IMR-90 (cell line): ENCODE data around the gene POLR3E. TPM values are rescaled to one million over a fixed set of nuclear protein-coding genes. Genes with fewer than 3 reads are reported as not detected.

ENCODE experiments used
- ATAC-seq: fragments of 200-7000 bp; cut with Tn5 transposase; 2 replicates; pipeline ENCODE4 v1.9.1; 2020; ENCODE audit warnings: low read depth, mild to moderate bottlenecking, moderate library complexity
- BruUV-seq: library from RNA; stranded (reverse); fragments of 400-500 nt; replicated peaks from 2 replicates; lab custom pipeline; 2021; lab: Mats Ljungman, UMichigan
- CTCF ChIA-PET: fragments of 300-600 bp; formaldehyde crosslinking; extraction: SDS; loops from one replicate; lab custom pipeline; 2021; ENCODE audit warnings: antibody characterized with exemption; lab: Yijun Ruan, JAX
- POLR2A ChIA-PET: fragments of 300-600 bp; sonication (Branson Sonifier 250); formaldehyde crosslinking; loops from one replicate; lab custom pipeline; 2022; ENCODE audit warnings: antibody characterized with exemption; ENCODE audit not compliant: unreplicated experiment; lab: Charles Lee
- DNase-seq: peaks from one replicate; pipeline ENCODE4 v3.0.0; 2013
- H2AFZ ChIP-seq: replicated peaks from 2 replicates; pipeline ENCODE3; 2013; ENCODE audit warnings: low read length, mild to moderate bottlenecking; ENCODE audit not compliant: poor library complexity
- H2AK5ac ChIP-seq: 2 replicates; pipeline ENCODE4 v1.6.1; 2013; ENCODE audit warnings: low read depth, low read length, inconsistent platforms
- H2AK9ac ChIP-seq: replicated peaks from 2 replicates; pipeline ENCODE3; 2013; ENCODE audit warnings: mild to moderate bottlenecking, low read depth, low read length, moderate library complexity; ENCODE audit not compliant: poor library complexity
- H2BK120ac ChIP-seq: 2 replicates; pipeline ENCODE4 v1.6.1; 2013; ENCODE audit warnings: low read depth, low read length, inconsistent platforms
- H2BK15ac ChIP-seq: 3 replicates; pipeline ENCODE4 v1.6.1; 2013; ENCODE audit warnings: low read depth, low read length, inconsistent platforms
- H2BK20ac ChIP-seq: 2 replicates; pipeline ENCODE4 v1.6.1; 2013; ENCODE audit warnings: low read depth, mild to moderate bottlenecking, inconsistent platforms, low read length, moderate library complexity
- H2BK5ac ChIP-seq: 2 replicates; pipeline ENCODE4 v1.6.1; 2013; ENCODE audit warnings: mild to moderate bottlenecking, low read depth, low read length, inconsistent platforms; ENCODE audit not compliant: poor library complexity, severe bottlenecking
- H3K14ac ChIP-seq: replicated peaks from 2 replicates; pipeline ENCODE4 v1.6.1; 2013; ENCODE audit warnings: low read depth, low read length, inconsistent platforms
- H3K18ac ChIP-seq: 2 replicates; pipeline ENCODE4 v1.6.1; 2013; ENCODE audit warnings: low read depth, low read length, control low read depth
- H3K23ac ChIP-seq: 2 replicates; pipeline ENCODE4 v1.6.1; 2013; ENCODE audit warnings: low read depth, low read length, inconsistent platforms
- H3K27ac ChIP-seq: 2 replicates; pipeline ENCODE4 v1.5.1; 2013; ENCODE audit warnings: mild to moderate bottlenecking, control low read depth, low read length; ENCODE audit not compliant: insufficient read depth
- H3K27me3 ChIP-seq: 2 replicates; pipeline ENCODE4 v1.6.1; 2013; ENCODE audit warnings: low read length; ENCODE audit not compliant: control insufficient read depth, insufficient read depth
- H3K36me3 ChIP-seq: 2 replicates; pipeline ENCODE4 v1.6.1; 2013; ENCODE audit warnings: low read length, mixed read lengths; ENCODE audit not compliant: control insufficient read depth, insufficient read depth
- H3K4ac ChIP-seq: 2 replicates; pipeline ENCODE4 v1.6.1; 2013; ENCODE audit warnings: low read depth, low read length, inconsistent platforms
- H3K4me1 ChIP-seq: 2 replicates; pipeline ENCODE4 v1.6.1; 2013; ENCODE audit warnings: low read length, mixed read lengths; ENCODE audit not compliant: control insufficient read depth, insufficient read depth
- H3K4me2 ChIP-seq: 2 replicates; pipeline ENCODE4 v1.6.1; 2013; ENCODE audit warnings: low read depth, mild to moderate bottlenecking, control low read depth, low read length, moderate library complexity
- H3K4me3 ChIP-seq: 2 replicates; pipeline ENCODE4 v1.5.1; 2013; ENCODE audit warnings: low read depth, mild to moderate bottlenecking, control low read depth, low read length, moderate library complexity; ENCODE audit not compliant: insufficient read depth
- H3K56ac ChIP-seq: 2 replicates; pipeline ENCODE4 v1.6.1; 2013; ENCODE audit warnings: low read length, inconsistent platforms; ENCODE audit not compliant: insufficient read depth; ENCODE audit errors: extremely low read depth
- H3K79me1 ChIP-seq, 2 experiments: 2 replicates each; pipeline ENCODE4 v1.6.1; 2013; ENCODE audit warnings: low read length in 2 of 2, inconsistent platforms in 1 of 2, low read depth in 1 of 2
- H3K9ac ChIP-seq: 2 replicates; pipeline ENCODE4 v1.6.1; 2013; ENCODE audit warnings: low read depth, low read length, control low read depth
- H3K9me1 ChIP-seq: 2 replicates; pipeline ENCODE4 v1.6.1; 2013; ENCODE audit warnings: low read length, inconsistent platforms; ENCODE audit not compliant: insufficient read depth
- H3K9me3 ChIP-seq: 2 replicates; pipeline ENCODE4 v1.6.1; 2013; ENCODE audit warnings: low read length; ENCODE audit not compliant: control insufficient read depth, insufficient read depth
- H4K20me1 ChIP-seq: 2 replicates; pipeline ENCODE4 v1.6.1; 2013; ENCODE audit warnings: low read length, inconsistent platforms; ENCODE audit not compliant: insufficient read depth
- H4K5ac ChIP-seq: 2 replicates; pipeline ENCODE4 v1.6.1; 2013; ENCODE audit warnings: mild to moderate bottlenecking, low read depth, low read length, control low read depth
- H4K8ac ChIP-seq, 2 experiments: 2 replicates each; pipeline ENCODE4 v1.6.1; 2013; ENCODE audit warnings: low read depth in 2 of 2, low read length in 2 of 2, control low read depth in 1 of 2, inconsistent platforms in 1 of 2
- H4K91ac ChIP-seq: 2 replicates; pipeline ENCODE4 v1.6.1; 2013; ENCODE audit warnings: low read depth, low read length, inconsistent platforms; ENCODE audit not compliant: insufficient read depth
- CEBPB ChIP-seq: IDR thresholded peaks from 2 replicates; pipeline ENCODE4 v1.6.1; 2012; ENCODE audit warnings: low read depth, low read length, improper control_type of control experiment
- CHD1 ChIP-seq: IDR thresholded peaks from 2 replicates; pipeline ENCODE4 v1.6.1; 2012; ENCODE audit warnings: low read depth, low read length, improper control_type of control experiment
- FOS ChIP-seq: fragments of 150-350 bp; IDR thresholded peaks from 2 replicates; pipeline ENCODE4 v1.6.1; 2016; ENCODE audit warnings: low read depth, low read length
- MAFK ChIP-seq: IDR thresholded peaks from 2 replicates; pipeline ENCODE4 v1.6.1; 2012; ENCODE audit warnings: low read depth, low read length, improper control_type of control experiment
- MXI1 ChIP-seq: IDR thresholded peaks from 2 replicates; pipeline ENCODE4 v1.6.1; 2012; ENCODE audit warnings: low read depth, mild to moderate bottlenecking, low read length, moderate library complexity, borderline replicate concordance
- NFE2L2 ChIP-seq: fragments of 150-350 bp; IDR thresholded peaks from 2 replicates; pipeline ENCODE4 v1.6.1; 2016; ENCODE audit warnings: low read depth, mild to moderate bottlenecking, low read length
- RFX5 ChIP-seq: IDR thresholded peaks from 2 replicates; pipeline ENCODE4 v1.8.0; 2012; ENCODE audit warnings: low read depth, mild to moderate bottlenecking, low read length, moderate library complexity
- WGBS, 2 experiments: methylation state at CpG; one replicate each; pipeline versions ENCODE4 v1.1.5 to v1.1.7; 2013; ENCODE audit warnings: missing lambda C conversion rate in 2 of 2; ENCODE audit not compliant: insufficient read length in 1 of 2; ENCODE audit errors: extremely low coverage in 2 of 2; 5-methylcytosine and 5-hydroxymethylcytosine counted together
- dilution Hi-C: fragments of 300-500 bp; cut with HindIII; formaldehyde crosslinking; loops from one replicate; pipeline ENCODE4 v1.14.3; 2018; ENCODE audit warnings: low sequenced_read_pairs; ENCODE audit not compliant: unreplicated experiment
- in situ Hi-C: fragments of 300-500 bp; cut with MboI; formaldehyde crosslinking; loops from 3 replicates; pipeline ENCODE4 v1.14.3; 2019; ENCODE audit warnings: low sequenced_read_pairs, inconsistent platforms, mixed read lengths
- intact Hi-C: fragments of 100-400 bp; cut with micrococcal nuclease; formaldehyde crosslinking; loops from 2 replicates; pipeline ENCODE4 v1.10.0; 2022
- polyA plus RNA-seq, 3 experiments: library from polyadenylated mRNA; depleted of rRNA; stranded (reverse); fragments of >200 nt; gene quantifications; 2 replicates each; pipeline ENCODE4 v1.2.3, GENCODE V29; 2012; ENCODE audit warnings: low replicate concordance in 1 of 3
- total RNA-seq: library from RNA; depleted of rRNA; stranded (reverse); fragments of >200 nt; gene quantifications from 2 replicates; pipeline ENCODE4 v1.2.3, GENCODE V29; 2012
- TF ChIP-seq, protein P1 (sequence below): fragments of 150-350 bp; IDR thresholded peaks from 2 replicates; pipeline ENCODE4 v1.6.1; 2017; ENCODE audit warnings: mild to moderate bottlenecking, antibody characterized with exemption, low read length, low read depth
- TF ChIP-seq, protein P2 (sequence below): fragments of 150-350 bp; IDR thresholded peaks from 2 replicates; pipeline ENCODE4 v1.6.1; 2016; ENCODE audit warnings: low read depth, mild to moderate bottlenecking, low read length, moderate library complexity, borderline replicate concordance

The POLR3E gene
- total and polyA plus RNA-seq, 2 of the 4 experiments (the other 2 are of a cell fraction), result 19.9 to 46.0 TPM

DNA sequence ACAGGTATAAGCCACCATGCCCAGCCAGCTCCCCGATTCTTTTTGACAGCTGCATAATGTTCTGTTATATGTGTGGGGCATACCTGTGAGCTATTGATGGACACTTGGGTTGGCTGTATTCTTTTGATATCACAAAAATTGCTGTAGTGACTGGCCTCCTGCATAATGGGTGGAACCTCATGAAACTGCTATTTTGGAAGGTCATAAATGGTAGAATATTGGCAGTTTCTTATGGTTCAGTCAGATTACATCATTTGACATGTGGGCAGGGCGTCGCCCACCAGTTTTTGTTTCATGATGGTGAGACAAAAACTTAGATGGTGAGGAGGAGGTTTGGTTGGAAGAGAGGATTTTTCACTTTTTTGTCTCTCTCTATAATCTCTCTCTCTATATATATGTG lies 26.7 kb upstream of the POLR3E start:
- Histone ChIP-seq H2BK15ac (no peak overlapping the region), H3K79me1 (no peaks in the 10 kb centered on the region), H3K27ac (no peak overlapping the region), H3K56ac (no peak overlapping the region), H2BK120ac (no peak overlapping the region), H3K18ac (no peak overlapping the region), H4K91ac (no peak overlapping the region), H2AK9ac (no peak overlapping the region), H4K20me1 (no peaks in the 10 kb centered on the region), H3K14ac (no peak overlapping the region), H4K8ac (no peak overlapping the region), H3K4me1 (no peaks in the 10 kb centered on the region; the same call in 1 of the 2 replicates), H3K9ac (no peak overlapping the region), H3K4me3 (no peak overlapping the region), H2AK5ac (no peak overlapping the region), H3K9me1 (0 out of 2 replicates have a peak, but pooled peaks cover 4% of the 10 kb centered on the region), H3K36me3 (peaks cover 53% of the 10 kb centered on the region), H3K9me3 (no peaks in the 10 kb centered on the region), H3K4ac (no peak overlapping the region), H4K5ac (no peak overlapping the region), H2BK5ac (no peak overlapping the region), H3K4me2 (no peak overlapping the region), H3K23ac (no peak overlapping the region), H2AFZ (no peak overlapping the region), H3K27me3 (no peaks in the 10 kb centered on the region), H2BK20ac (no peak overlapping the region)
- POLR2A ChIA-PET, result no interaction called here
- no peak for DNase-seq
- dilution Hi-C loops, result no loop called here
- BruUV-seq, result no TSS peak
- in situ Hi-C loops, result no loop called here
- TF ChIP-seq MAFK (no peak), CEBPB (no peak), FOS (no peak), MXI1 (no peak), RFX5 (no peak), CHD1 (no peak), NFE2L2 (no peak)
- TF ChIP-seq, protein P1, sequence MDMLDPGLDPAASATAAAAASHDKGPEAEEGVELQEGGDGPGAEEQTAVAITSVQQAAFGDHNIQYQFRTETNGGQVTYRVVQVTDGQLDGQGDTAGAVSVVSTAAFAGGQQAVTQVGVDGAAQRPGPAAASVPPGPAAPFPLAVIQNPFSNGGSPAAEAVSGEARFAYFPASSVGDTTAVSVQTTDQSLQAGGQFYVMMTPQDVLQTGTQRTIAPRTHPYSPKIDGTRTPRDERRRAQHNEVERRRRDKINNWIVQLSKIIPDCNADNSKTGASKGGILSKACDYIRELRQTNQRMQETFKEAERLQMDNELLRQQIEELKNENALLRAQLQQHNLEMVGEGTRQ, result no peak
- TF ChIP-seq, protein P2, sequence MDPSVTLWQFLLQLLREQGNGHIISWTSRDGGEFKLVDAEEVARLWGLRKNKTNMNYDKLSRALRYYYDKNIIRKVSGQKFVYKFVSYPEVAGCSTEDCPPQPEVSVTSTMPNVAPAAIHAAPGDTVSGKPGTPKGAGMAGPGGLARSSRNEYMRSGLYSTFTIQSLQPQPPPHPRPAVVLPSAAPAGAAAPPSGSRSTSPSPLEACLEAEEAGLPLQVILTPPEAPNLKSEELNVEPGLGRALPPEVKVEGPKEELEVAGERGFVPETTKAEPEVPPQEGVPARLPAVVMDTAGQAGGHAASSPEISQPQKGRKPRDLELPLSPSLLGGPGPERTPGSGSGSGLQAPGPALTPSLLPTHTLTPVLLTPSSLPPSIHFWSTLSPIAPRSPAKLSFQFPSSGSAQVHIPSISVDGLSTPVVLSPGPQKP, result no peak
- intact Hi-C loops, result no loop called here
- CTCF ChIA-PET, result no interaction called here
- no peak for ATAC-seq
- WGBS, 2 experiments, result no CpG with 5 or more reads among the region's 3 CpGs
